ENCODE results near the gene INHBE. TPM values are rescaled to one million over a fixed set of nuclear protein-coding genes. Genes with fewer than 3 reads are reported as not detected.

INHBE gene
- total RNA-seq, 1 donor from 2014 or later, result 18.0 TPM

DNA sequence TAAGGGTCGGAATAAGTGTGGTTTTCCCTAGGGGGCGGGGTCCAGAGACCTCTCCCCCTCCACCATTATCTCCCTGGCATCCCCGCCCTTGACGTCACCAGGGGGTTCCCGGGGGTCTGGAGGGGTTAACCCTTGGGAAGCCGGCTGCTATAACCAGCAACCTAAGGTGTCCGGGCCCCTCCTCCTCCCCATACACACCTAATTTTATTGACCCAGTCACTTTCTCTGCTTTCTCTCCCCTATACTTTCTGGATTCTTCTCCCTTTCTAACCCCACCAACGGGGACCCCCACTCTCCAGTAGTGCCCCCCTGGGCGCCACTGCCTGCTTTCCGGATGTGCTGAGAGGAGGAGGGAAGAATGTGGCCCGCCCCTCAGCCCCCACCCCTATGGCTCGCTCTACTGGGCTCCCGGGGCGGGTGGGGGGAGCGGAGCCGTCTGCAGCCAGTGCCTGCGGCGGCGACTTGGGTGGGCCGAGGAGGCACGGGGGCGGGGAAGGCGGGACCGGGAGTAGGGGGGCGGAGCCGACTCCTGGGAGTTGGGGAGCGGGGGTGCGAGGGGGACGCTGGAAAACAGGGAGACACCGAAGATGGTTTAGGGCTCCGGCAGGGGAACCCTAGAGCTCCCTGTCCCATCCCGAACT is 6.3 kb downstream of the INHBE start:
- TF ChIP-seq, protein P1, sequence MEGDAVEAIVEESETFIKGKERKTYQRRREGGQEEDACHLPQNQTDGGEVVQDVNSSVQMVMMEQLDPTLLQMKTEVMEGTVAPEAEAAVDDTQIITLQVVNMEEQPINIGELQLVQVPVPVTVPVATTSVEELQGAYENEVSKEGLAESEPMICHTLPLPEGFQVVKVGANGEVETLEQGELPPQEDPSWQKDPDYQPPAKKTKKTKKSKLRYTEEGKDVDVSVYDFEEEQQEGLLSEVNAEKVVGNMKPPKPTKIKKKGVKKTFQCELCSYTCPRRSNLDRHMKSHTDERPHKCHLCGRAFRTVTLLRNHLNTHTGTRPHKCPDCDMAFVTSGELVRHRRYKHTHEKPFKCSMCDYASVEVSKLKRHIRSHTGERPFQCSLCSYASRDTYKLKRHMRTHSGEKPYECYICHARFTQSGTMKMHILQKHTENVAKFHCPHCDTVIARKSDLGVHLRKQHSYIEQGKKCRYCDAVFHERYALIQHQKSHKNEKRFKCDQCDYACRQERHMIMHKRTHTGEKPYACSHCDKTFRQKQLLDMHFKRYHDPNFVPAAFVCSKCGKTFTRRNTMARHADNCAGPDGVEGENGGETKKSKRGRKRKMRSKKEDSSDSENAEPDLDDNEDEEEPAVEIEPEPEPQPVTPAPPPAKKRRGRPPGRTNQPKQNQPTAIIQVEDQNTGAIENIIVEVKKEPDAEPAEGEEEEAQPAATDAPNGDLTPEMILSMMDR (IDR thresholded peaks at IDR 0.05; ENCODE audit: partially characterized antibody, unreplicated experiment), result no peak
- no peaks in the 10 kb centered on the region for H3K36me3 Mint-ChIP-seq (ENCODE audit: unreplicated experiment)
- peaks cover 13% of the 10 kb centered on the region for H3K9me3 Mint-ChIP-seq (ENCODE audit: unreplicated experiment)
- H3K27ac Mint-ChIP-seq (ENCODE audit: unreplicated experiment), result peak overlapping the region; percentile 52
- peak overlapping the region; percentile 94 for H3K4me3 Mint-ChIP-seq (ENCODE audit: unreplicated experiment)
- peaks cover 25% of the 10 kb centered on the region for H3K27me3 Mint-ChIP-seq (ENCODE audit: unreplicated experiment)
- peaks cover 16% of the 10 kb centered on the region for H3K4me1 Mint-ChIP-seq (ENCODE audit: low read depth, unreplicated experiment)
- DNase-seq, result peak; percentile 62

DNA sequence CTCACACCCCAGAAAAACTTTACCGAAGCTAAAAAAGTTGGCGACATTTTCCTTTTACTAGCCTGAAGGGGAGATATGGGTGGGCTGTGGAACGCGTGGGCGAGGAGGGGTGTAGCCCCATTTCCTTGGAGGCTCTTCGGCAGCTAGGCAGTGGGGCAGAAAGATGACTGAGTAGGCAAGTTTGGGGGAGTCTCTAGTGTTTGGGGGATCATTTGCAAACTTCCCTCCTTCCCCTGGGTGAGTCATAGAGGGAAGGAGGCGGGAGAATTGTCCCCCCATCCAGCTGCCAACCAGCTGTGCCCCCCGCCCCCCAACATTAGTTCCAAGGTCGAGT is 6.8 kb downstream of the INHBE start:
- TF ChIP-seq, protein P1 (IDR thresholded peaks at IDR 0.05; ENCODE audit: partially characterized antibody, unreplicated experiment), result no peak
- H3K4me1 Mint-ChIP-seq (ENCODE audit: low read depth, unreplicated experiment), result peaks cover 16% of the 10 kb centered on the region
- H3K9me3 Mint-ChIP-seq (ENCODE audit: unreplicated experiment), result peaks cover 14% of the 10 kb centered on the region
- H3K4me3 Mint-ChIP-seq (ENCODE audit: unreplicated experiment), result peak overlapping the region; percentile 94
- H3K27me3 Mint-ChIP-seq (ENCODE audit: unreplicated experiment), result peaks cover 25% of the 10 kb centered on the region
- H3K36me3 Mint-ChIP-seq (ENCODE audit: unreplicated experiment), result peaks cover under 1% of the 10 kb centered on the region
- peak overlapping the region; percentile 52 for H3K27ac Mint-ChIP-seq (ENCODE audit: unreplicated experiment)
- no peak for DNase-seq

- peak; percentile 94 for DNase-seq
- peaks cover 28% of the 10 kb centered on the region for H3K27me3 Mint-ChIP-seq (ENCODE audit: unreplicated experiment)
- peaks cover 17% of the 10 kb centered on the region for H3K9me3 Mint-ChIP-seq (ENCODE audit: unreplicated experiment)
- H3K27ac Mint-ChIP-seq (ENCODE audit: unreplicated experiment), result peak overlapping the region; percentile 96
- peaks cover 5% of the 10 kb centered on the region for H3K36me3 Mint-ChIP-seq (ENCODE audit: unreplicated experiment)
- peaks cover 16% of the 10 kb centered on the region for H3K4me1 Mint-ChIP-seq (ENCODE audit: low read depth, unreplicated experiment)
- peak overlapping the region; percentile 94 for H3K4me3 Mint-ChIP-seq (ENCODE audit: unreplicated experiment)
- TF ChIP-seq, protein P1 (IDR thresholded peaks at IDR 0.05; ENCODE audit: partially characterized antibody, unreplicated experiment), result peak; percentile 93
These were observed 7.3 kb downstream of the INHBE start for GRCh38 chr12:57462251-57462911.

DNA sequence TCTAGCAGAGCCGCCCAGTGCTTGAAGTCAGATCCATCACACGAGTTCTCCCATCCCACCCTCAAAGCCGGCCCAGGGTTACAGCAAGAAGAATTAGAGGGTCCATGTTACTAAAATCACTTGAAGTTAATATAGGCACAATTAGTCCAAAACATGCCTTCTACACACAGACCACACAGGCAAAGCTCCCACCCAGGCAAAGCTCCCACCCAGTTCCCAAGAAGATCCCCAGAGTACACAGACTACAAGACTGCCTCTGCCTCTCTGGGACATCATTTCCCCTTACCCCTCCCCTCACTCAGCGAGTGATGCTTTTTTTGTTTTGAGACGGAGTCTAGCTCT is 7.8 kb downstream of the INHBE start:
- Mint-ChIP-seq H3K27ac (ENCODE audit: unreplicated experiment) (peak overlapping the region; percentile 64), H3K27me3 (ENCODE audit: unreplicated experiment) (peaks cover 28% of the 10 kb centered on the region)

More for the DNA sequence above, 7.8 kb downstream of the INHBE start:
- H3K36me3 Mint-ChIP-seq (ENCODE audit: unreplicated experiment), result peaks cover 5% of the 10 kb centered on the region
- H3K4me3 Mint-ChIP-seq (ENCODE audit: unreplicated experiment), result peak overlapping the region; percentile 94
- DNase-seq, result no peak
- peaks cover 15% of the 10 kb centered on the region for H3K4me1 Mint-ChIP-seq (ENCODE audit: low read depth, unreplicated experiment)
- TF ChIP-seq, protein P1 (IDR thresholded peaks at IDR 0.05; ENCODE audit: partially characterized antibody, unreplicated experiment), result peak; percentile 37
- peaks cover 15% of the 10 kb centered on the region for H3K9me3 Mint-ChIP-seq (ENCODE audit: unreplicated experiment)
